ENCODE data around the gene SPATA17.

- TF ChIP-seq, protein P1, sequence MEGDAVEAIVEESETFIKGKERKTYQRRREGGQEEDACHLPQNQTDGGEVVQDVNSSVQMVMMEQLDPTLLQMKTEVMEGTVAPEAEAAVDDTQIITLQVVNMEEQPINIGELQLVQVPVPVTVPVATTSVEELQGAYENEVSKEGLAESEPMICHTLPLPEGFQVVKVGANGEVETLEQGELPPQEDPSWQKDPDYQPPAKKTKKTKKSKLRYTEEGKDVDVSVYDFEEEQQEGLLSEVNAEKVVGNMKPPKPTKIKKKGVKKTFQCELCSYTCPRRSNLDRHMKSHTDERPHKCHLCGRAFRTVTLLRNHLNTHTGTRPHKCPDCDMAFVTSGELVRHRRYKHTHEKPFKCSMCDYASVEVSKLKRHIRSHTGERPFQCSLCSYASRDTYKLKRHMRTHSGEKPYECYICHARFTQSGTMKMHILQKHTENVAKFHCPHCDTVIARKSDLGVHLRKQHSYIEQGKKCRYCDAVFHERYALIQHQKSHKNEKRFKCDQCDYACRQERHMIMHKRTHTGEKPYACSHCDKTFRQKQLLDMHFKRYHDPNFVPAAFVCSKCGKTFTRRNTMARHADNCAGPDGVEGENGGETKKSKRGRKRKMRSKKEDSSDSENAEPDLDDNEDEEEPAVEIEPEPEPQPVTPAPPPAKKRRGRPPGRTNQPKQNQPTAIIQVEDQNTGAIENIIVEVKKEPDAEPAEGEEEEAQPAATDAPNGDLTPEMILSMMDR (IDR thresholded peaks at IDR 0.05): no peak
- no peak for TF ChIP-seq POLR2A (IDR thresholded peaks at IDR 0.05)
Observed at GRCh38 chr1:217770918-217771317, 139.8 kb downstream of the SPATA17 start.

Measured in heart left ventricle (tissue), 13 donors.